ENCODE results near the gene PCMTD2.
"Not testable (repeated sequence)": the region's sequence is repeated elsewhere in the genome, so short reads cannot be mapped to it uniquely, and the experiment has no call there.

The PCMTD2 gene

GRCh38 chr20:64322031-64322789 lies 66.7 kb downstream of the PCMTD2 start:
- DNase-seq (ENCODE audit: low spot score in 2 of 2); H3K27ac Mint-ChIP-seq; ATAC-seq; H3K4me3 Mint-ChIP-seq; H3K4me1 Mint-ChIP-seq; H3K36me3 Mint-ChIP-seq; H3K9me3 Mint-ChIP-seq: not testable (repeated sequence)

Measured in stimulated activated effector memory CD8-positive, alpha-beta T cell treated with anti-CD3 and anti-CD28 coated beads, Interleukin-12 subunit alpha, Interleukin-12 subunit beta, amount 100 ng/mL, for 72 hours (primary cell).